Pancreas (tissue), 10 donors: Measurements from ENCODE around the gene CDK14. TPM values are rescaled to one million over a fixed set of nuclear protein-coding genes. Genes with fewer than 3 reads are reported as not detected.
A peak's percentile ranks its signal among the peaks of the same experiment; 100 is the strongest.

Experiments
- ATAC-seq, 4 donors: fragments of 200-7000 bp; cut with Tn5 transposase; one replicate each; pipeline versions ENCODE4 v1.8.0 to v1.9.1; 2020; ENCODE audit warnings: mild to moderate bottlenecking in 4 of 4, moderate library complexity in 4 of 4
- DNase-seq, 6 donors: peaks; one replicate each; pipeline ENCODE4 v3.0.0-alpha.2; 2020
- FAIRE-seq: peaks from 2 replicates; lab custom pipeline; 2012; peaks lifted over from hg19 to GRCh38; lab: Jason Lieb, UNC
- H3K27ac ChIP-seq, 4 donors: fragments of 200-600 bp; sonication (generic); 1 replicate in 3 of 4; 2 replicates in 1 of 4; pipeline versions ENCODE4 v1.5.0 to v1.8.0; 2020
- H3K27me3 ChIP-seq, 4 donors: fragments of 200-600 bp; one replicate each; pipeline ENCODE4 v1.8.0; 2021
- H3K36me3 ChIP-seq, 3 donors: fragments of 200-600 bp; sonication (generic) in 1 of 3; one replicate each; pipeline versions ENCODE4 v1.5.0 to v1.8.0; 2020 to 2021
- H3K4me1 ChIP-seq, 3 donors: fragments of 200-600 bp; one replicate each; pipeline ENCODE4 v1.8.0; 2021
- H3K4me3 ChIP-seq, 4 donors: fragments of 200-600 bp; sonication (generic) in 2 of 4; one replicate each; pipeline versions ENCODE4 v1.5.0 to v1.8.0; 2020 to 2021
- H3K9me3 ChIP-seq, 4 donors: fragments of 200-600 bp; one replicate each; pipeline ENCODE4 v1.8.0; 2021
- CTCF ChIP-seq, 4 donors: fragments of 200-600 bp; sonication (generic) in 3 of 4; IDR thresholded peaks; one replicate each; pipeline versions ENCODE4 v1.5.0 to v1.8.0; 2021; ENCODE audit warnings: antibody characterized with exemption in 4 of 4
- WGBS, 2 donors: extraction: QIAGEN DNeasy Blood & Tissue Kit; methylation state at CpG; one replicate each; pipeline ENCODE4 v1.1.7; 2013; 5-methylcytosine and 5-hydroxymethylcytosine counted together
- intact Hi-C, 3 donors: fragments of 100-400 bp; cut with DNase I; formaldehyde crosslinking; loops; one replicate each; pipeline versions ENCODE4 v1.11.1 to v1.14.2; 2022
- polyA plus RNA-seq, 2 donors: library from polyadenylated mRNA; stranded (reverse); fragments of 200-250 nt; gene quantifications; one replicate each; pipeline ENCODE4 v1.2.3, GENCODE V29; 2013
- total RNA-seq, 6 donors: library from RNA; stranded (reverse); fragmentation: NEBNext Ultra II Directional in 4 of 6; extraction: Animal tissue kit (Norgen Biotek cat#: 25700) in 4 of 6; gene quantifications; one replicate each; pipeline versions ENCODE4 v1.2.1 to v1.2.4, GENCODE V29; 2021 to 2023
- donor health status: healthy with polysubstance abuse.
- donor health status: DM: no; HTN: no; CAD: no; lungs with moderate emphysema.
- donor health status: DM: no; HTN: no; CAD: no.
- donor health status: control.
- donor health status: control.
- donor health status: Bipolar disorder and iron deficiency.
- donor health status: DM: yes; HTN: yes; CAD: no.
- donor health status: DM: no; HTN: no; CAD: no.
- donor health status: DM: no; HTN: no; CAD: no.
- donor health status: DM: yes; HTN: yes; CAD: no.

Gene CDK14
- total and polyA plus RNA-seq, 8 donors: 4.5 to 48.3 (median 24.7) TPM

DNA sequence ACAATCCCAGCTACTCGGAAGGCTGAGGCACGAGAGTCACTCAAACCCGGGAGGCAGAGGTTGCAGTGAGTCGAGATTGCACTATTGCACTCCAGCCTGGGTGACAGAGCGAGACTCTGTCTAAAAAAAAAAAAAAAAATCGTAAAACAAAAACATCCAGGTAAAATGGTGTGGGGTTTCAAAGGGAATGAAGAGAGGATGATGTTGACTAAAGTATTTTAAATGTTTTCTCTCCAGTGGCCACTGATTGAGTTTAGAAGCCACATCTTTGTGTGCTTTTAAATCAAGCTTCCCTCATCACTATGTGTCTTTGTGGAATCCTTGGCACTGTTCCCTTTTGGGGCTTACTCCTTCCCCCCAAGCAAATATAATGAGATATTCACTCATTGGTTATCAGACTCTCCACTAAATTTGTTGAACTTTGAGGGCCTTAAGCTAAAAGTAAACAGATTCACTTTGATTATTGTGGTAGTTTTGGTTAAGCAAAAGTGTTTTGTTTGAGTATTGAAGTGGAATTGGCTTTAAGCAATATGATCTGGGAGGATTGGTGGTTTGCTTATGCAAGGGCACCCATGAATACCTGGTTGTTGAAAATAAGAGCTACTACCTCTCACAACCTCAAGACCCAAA is 162.9 kb downstream of the CDK14 start:
- whole genome bisulfite sequencing, 2 donors: 92 to 93% methylated on average over 6 of the region's 6 CpGs
- intact Hi-C loops: no loop called here
- TF ChIP-seq CTCF (IDR thresholded peaks at IDR 0.05): no peak
- DNase-seq (no peak), FAIRE-seq (no peak), ATAC-seq (no peak)
- H3K27ac ChIP-seq: no peak overlapping the region
- no peaks in the 10 kb centered on the region for H3K36me3 ChIP-seq
- H3K4me3 ChIP-seq: no peak overlapping the region
- no peaks in the 10 kb centered on the region for H3K9me3 ChIP-seq
- H3K4me1 ChIP-seq: peaks cover 3 to 27% (median 20%) of the 10 kb centered on the region in 3 donors
- H3K27me3 ChIP-seq: no peaks in the 10 kb centered on the region

- Histone ChIP-seq H3K27ac (no peak overlapping the region), H3K4me1 (peaks cover 9 to 31% (median 22%) of the 10 kb centered on the region in 3 donors), H3K4me3 (no peak overlapping the region), H3K36me3 (no peaks in the 10 kb centered on the region), H3K9me3 (no peaks in the 10 kb centered on the region), H3K27me3 (no peaks in the 10 kb centered on the region)
- DNase-seq: no peak
- ATAC-seq: peak in 1 of 4 donors; percentile 54
- intact Hi-C loops: no loop called here
- no peak for FAIRE-seq
- TF ChIP-seq CTCF (IDR thresholded peaks at IDR 0.05): no peak
These were observed 163.6 kb downstream of the CDK14 start for GRCh38 chr7:90759710-90760109.

DNA sequence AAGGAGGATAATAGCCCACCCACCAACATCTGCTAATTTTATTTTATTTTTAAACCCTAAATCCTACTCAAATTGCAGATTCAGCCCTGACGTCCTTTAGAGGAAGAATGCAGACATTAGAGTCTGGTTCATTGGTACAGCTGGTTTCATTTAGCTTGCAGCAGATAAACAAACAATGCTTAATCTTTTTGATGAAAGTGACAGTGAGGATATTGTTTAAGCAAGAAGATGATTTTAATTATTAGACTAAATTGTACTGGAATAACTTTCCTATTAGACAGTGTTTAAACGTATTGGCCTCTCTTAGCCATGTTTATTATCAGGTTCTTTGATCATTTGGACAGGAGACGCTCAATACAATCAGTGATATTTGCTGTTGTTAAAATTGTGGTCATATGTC is 164.8 kb downstream of the CDK14 start:
- H3K9me3 ChIP-seq: no peaks in the 10 kb centered on the region
- no peak for TF ChIP-seq CTCF (IDR thresholded peaks at IDR 0.05)
- no peak overlapping the region for H3K27ac ChIP-seq
- H3K4me1 ChIP-seq: peaks cover 16 to 38% (median 27%) of the 10 kb centered on the region in 3 donors
- FAIRE-seq: no peak
- H3K36me3 ChIP-seq: no peaks in the 10 kb centered on the region
- WGBS, 2 donors: 47 to 53% methylated on average over 3 of the region's 3 CpGs
- no peak for ATAC-seq
- no peak for DNase-seq
- H3K27me3 ChIP-seq: no peaks in the 10 kb centered on the region
- intact Hi-C loops: no loop called here
- no peak overlapping the region for H3K4me3 ChIP-seq

DNA sequence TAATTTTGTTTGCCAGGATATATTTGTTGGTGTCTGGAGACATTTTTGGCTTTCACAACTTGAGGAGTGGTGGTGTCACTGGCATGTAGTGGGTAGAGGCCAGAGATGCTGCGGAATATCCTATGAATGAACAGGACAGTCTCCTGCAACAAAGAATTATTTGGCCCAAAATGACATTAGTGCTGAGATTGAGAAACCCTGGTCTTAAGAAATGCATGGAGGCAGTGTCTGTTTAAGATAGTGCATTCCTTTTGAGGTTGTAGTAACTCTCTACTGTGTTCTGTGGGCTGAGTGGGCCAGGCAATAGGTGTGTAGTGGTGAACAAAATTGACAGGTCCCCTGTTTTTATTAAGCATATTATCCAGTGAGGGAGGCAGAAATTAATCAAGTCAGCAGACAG is 165.5 kb downstream of the CDK14 start:
- Histone ChIP-seq H3K9me3 (no peaks in the 10 kb centered on the region), H3K36me3 (no peaks in the 10 kb centered on the region), H3K4me3 (no peak overlapping the region), H3K27ac (no peak overlapping the region), H3K4me1 (peaks cover 22 to 43% (median 33%) of the 10 kb centered on the region in 3 donors), H3K27me3 (no peaks in the 10 kb centered on the region)
- intact Hi-C loops: no loop called here
- TF ChIP-seq CTCF (IDR thresholded peaks at IDR 0.05): no peak
- no peak for ATAC-seq
- DNase-seq: no peak
- 99 to 100% methylated on average over 1 of the region's 1 CpG for WGBS, 2 donors
- no peak for FAIRE-seq

GRCh38 chr7:90763108-90763507 is 167.0 kb downstream of the CDK14 start:
- peaks cover 26 to 57% (median 43%) of the 10 kb centered on the region in 3 donors for H3K4me1 ChIP-seq
- no peaks in the 10 kb centered on the region for H3K9me3 ChIP-seq
- no peak for FAIRE-seq
- ATAC-seq: peak in 2 of 4 donors; percentile 19 to 55
- intact Hi-C loops: no loop called here
- H3K4me3 ChIP-seq: no peak overlapping the region
- whole genome bisulfite sequencing, 2 donors: 34 to 35% methylated on average over 6 of the region's 6 CpGs
- no peaks in the 10 kb centered on the region for H3K27me3 ChIP-seq
- no peak overlapping the region for H3K27ac ChIP-seq
- DNase-seq: peak in 2 of 6 donors; percentile 23 to 28
- no peaks in the 10 kb centered on the region for H3K36me3 ChIP-seq
- TF ChIP-seq CTCF (IDR thresholded peaks at IDR 0.05): no peak
